ENCODE measurements around the gene DNAH2.

The DNAH2 gene

GRCh38 chr17:7684851-7685532 lies 32.6 kb upstream of the DNAH2 start:
- H3K4me3 ChIP-seq (ENCODE audit: low read depth, low read length) = peak overlapping the region; percentile 75
- no peak for TF ChIP-seq CTCF (IDR thresholded peaks at IDR 0.05; ENCODE audit: low read depth, low read length)

GRCh38 chr17:7685533-7686221 lies 31.9 kb upstream of the DNAH2 start:
- no peak for TF ChIP-seq CTCF (IDR thresholded peaks at IDR 0.05; ENCODE audit: low read depth, low read length)
- peak overlapping the region; percentile 75 for H3K4me3 ChIP-seq (ENCODE audit: low read depth, low read length)

GRCh38 chr17:7686222-7687071 lies 31.1 kb upstream of the DNAH2 start:
- no peak for TF ChIP-seq CTCF (IDR thresholded peaks at IDR 0.05; ENCODE audit: low read depth, low read length)
- H3K4me3 ChIP-seq (ENCODE audit: low read depth, low read length) = peak overlapping the region; percentile 75

GRCh38 chr17:7687072-7687907 lies 30.3 kb upstream of the DNAH2 start, which contains the start of gene TP53:
TSS of gene TP53 (minus strand) at chr17:7687490. CDS start at chr17:7676594, 10,896 bp downstream.
- H3K4me3 ChIP-seq (ENCODE audit: low read depth, low read length) = peak within 1 kb of the TSS; percentile 75

GRCh38 chr17:7687908-7688807 lies 29.4 kb upstream of the DNAH2 start, which contains the start of gene WRAP53:
TSS of gene WRAP53 (plus strand) at chr17:7688477. CDS start at chr17:7688649, 172 bp downstream.
- peak within 1 kb of the TSS; percentile 75 for H3K4me3 ChIP-seq (ENCODE audit: low read depth, low read length)
- peak; percentile 90 for TF ChIP-seq CTCF (IDR thresholded peaks at IDR 0.05; ENCODE audit: low read depth, low read length)

More at GRCh38 chr17:7687072-7687907, 30.3 kb upstream of the DNAH2 start, which contains the start of gene TP53:
- no peak for TF ChIP-seq CTCF (IDR thresholded peaks at IDR 0.05; ENCODE audit: low read depth, low read length)
